HepG2 (cell line): ENCODE data around the gene MIB1. TPM values are rescaled to one million over a fixed set of nuclear protein-coding genes. Genes with fewer than 3 reads are reported as not detected.

Experiments
- CHD2 ChIP-seq: IDR thresholded peaks from 2 replicates; pipeline ENCODE4 v1.6.1; 2011; ENCODE audit warnings: low read depth, low read length, improper control_type of control experiment
- EED ChIP-seq: sonication (generic); formaldehyde crosslinking; IDR thresholded peaks from 2 replicates; pipeline ENCODE4 v1.5.0; 2020; ENCODE audit warnings: mild to moderate bottlenecking, missing genetic modification reagents
- FOXA3 ChIP-seq: IDR thresholded peaks from 2 replicates; pipeline ENCODE4 v1.6.1; 2016; ENCODE audit warnings: missing genetic modification reagents, missing compliant biosample characterization
- GTF2F1 ChIP-seq: fragments of 150-350 bp; IDR thresholded peaks from 2 replicates; pipeline ENCODE4 v1.6.1; 2014; ENCODE audit warnings: low read length
- HDAC2 ChIP-seq: sonication (generic); formaldehyde crosslinking; IDR thresholded peaks from 2 replicates; pipeline ENCODE4 v1.4.0; 2020; ENCODE audit warnings: missing genetic modification reagents
- NFIB ChIP-seq: sonication (generic); formaldehyde crosslinking; IDR thresholded peaks from 2 replicates; pipeline ENCODE4 v1.9.0; 2021; ENCODE audit warnings: missing genetic modification reagents, mild to moderate bottlenecking, borderline replicate concordance
- SCMH1 ChIP-seq: sonication (generic); formaldehyde crosslinking; IDR thresholded peaks from 2 replicates; pipeline ENCODE4 v1.9.0; 2021; ENCODE audit warnings: missing genetic modification reagents, mild to moderate bottlenecking, borderline replicate concordance
- THAP11 ChIP-seq: IDR thresholded peaks from 2 replicates; pipeline ENCODE4 v1.6.1; 2016; ENCODE audit warnings: missing biosample characterization, missing genetic modification reagents
- YEATS2 ChIP-seq: sonication (generic); formaldehyde crosslinking; IDR thresholded peaks from 2 replicates; pipeline ENCODE4 v1.4.0; 2020; ENCODE audit warnings: missing genetic modification reagents, borderline replicate concordance
- ZMYM4 ChIP-seq: sonication (generic); formaldehyde crosslinking; IDR thresholded peaks from 2 replicates; pipeline ENCODE4 v1.8.1; 2023; ENCODE audit warnings: mild to moderate bottlenecking, missing genetic modification reagents
- ZNF841 ChIP-seq: sonication (generic); formaldehyde crosslinking; IDR thresholded peaks from 2 replicates; pipeline ENCODE4 v1.8.1; 2023; ENCODE audit warnings: missing genetic modification reagents, borderline replicate concordance
- polyA plus RNA-seq, 8 experiments: library from polyadenylated mRNA; depleted of rRNA in 3 of 8; stranded (reverse) in 7 of 8; unstranded in 1 of 8; fragments of >200 nt; fragmentation: Illumina TruSeq in 4 of 8; extraction: Trizol in 4 of 8; gene quantifications; 2 replicates each; pipeline versions ENCODE4 v1.2.1 to v1.2.3, GENCODE V29; 2011 to 2016; ENCODE audit warnings: low read depth in 4 of 8, missing spikeins in 1 of 8, mixed read lengths in 1 of 8; ENCODE audit not compliant: insufficient read depth in 1 of 8
- total RNA-seq, 5 experiments: library from RNA; depleted of rRNA; stranded (reverse); fragments of >200 nt; fragmentation: Illumina TruSeq; extraction: Trizol; gene quantifications; 2 replicates each; pipeline ENCODE4 v1.2.3, GENCODE V29; 2016; ENCODE audit warnings: low read depth in 1 of 5
- TF ChIP-seq, protein P1 (sequence below): sonication (generic); formaldehyde crosslinking; conservative IDR thresholded peaks from 2 replicates; pipeline ENCODE4 v1.4.0; 2020; ENCODE audit warnings: missing genetic modification reagents
- TF ChIP-seq, protein P2 (sequence below): sonication (generic); formaldehyde crosslinking; IDR thresholded peaks from 2 replicates; pipeline ENCODE4 v1.5.1; 2020; ENCODE audit warnings: mild to moderate bottlenecking, missing genetic modification reagents, borderline replicate concordance
- TF ChIP-seq, protein P3 (sequence below): sonication (generic); formaldehyde crosslinking; IDR thresholded peaks from 2 replicates; pipeline ENCODE4 v1.4.0; 2020; ENCODE audit warnings: missing genetic modification reagents
- TF ChIP-seq, protein P4 (sequence below): sonication (generic); formaldehyde crosslinking; IDR thresholded peaks from 2 replicates; pipeline ENCODE4 v1.4.0; 2020; ENCODE audit warnings: missing genetic modification reagents

MIB1 gene
- total and polyA plus RNA-seq, 2 of the 13 experiments (the other 11 are each of a cell fraction or from before 2014, with no cell fraction given) = 12.0 to 47.0 TPM

DNA sequence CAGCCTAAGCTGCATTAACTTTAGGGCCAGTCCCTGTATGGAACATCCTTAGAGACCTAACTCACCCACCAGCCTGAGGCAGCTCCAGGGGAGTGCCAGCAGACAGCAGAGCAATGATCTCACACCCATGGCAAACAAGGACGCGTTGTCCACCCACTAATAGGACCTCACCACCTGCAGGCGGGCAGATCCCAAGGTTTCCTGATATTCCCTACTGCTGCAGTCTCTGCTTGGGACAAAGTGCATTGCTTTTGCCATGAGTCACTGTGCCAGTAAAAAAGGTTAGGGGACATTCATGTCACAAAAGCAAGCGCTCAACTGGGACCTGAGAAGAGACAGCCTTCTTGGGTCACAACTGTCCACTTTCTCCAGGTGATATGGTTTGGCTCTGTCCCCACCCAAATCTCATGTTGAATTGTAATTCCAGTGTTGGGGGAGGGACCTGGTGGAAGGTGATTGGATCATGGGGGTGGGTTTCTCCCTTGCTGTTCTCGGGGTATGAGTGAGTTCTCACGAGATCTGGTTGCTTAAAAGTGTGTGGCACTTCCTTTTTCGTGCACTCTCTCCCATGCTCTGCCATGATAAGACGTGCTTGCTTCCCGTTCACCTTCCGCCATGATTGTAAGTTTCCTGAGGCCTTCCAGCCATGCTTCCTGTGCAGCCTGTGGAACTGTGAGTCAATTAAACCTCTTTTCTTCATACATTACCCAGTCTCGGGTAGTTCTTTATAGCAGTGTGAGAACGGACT, 160.2 kb downstream of the MIB1 start (continued):
- TF ChIP-seq, protein P1, sequence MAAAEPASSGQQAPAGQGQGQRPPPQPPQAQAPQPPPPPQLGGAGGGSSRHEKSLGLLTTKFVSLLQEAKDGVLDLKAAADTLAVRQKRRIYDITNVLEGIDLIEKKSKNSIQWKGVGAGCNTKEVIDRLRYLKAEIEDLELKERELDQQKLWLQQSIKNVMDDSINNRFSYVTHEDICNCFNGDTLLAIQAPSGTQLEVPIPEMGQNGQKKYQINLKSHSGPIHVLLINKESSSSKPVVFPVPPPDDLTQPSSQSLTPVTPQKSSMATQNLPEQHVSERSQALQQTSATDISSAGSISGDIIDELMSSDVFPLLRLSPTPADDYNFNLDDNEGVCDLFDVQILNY (CRISPR knock-in tag) = no peak
- no peak for TF ChIP-seq SCMH1 (CRISPR knock-in tag)
- no peak for TF ChIP-seq FOXA3 (CRISPR knock-in tag)
- no peak for TF ChIP-seq GTF2F1
- TF ChIP-seq, protein P2, sequence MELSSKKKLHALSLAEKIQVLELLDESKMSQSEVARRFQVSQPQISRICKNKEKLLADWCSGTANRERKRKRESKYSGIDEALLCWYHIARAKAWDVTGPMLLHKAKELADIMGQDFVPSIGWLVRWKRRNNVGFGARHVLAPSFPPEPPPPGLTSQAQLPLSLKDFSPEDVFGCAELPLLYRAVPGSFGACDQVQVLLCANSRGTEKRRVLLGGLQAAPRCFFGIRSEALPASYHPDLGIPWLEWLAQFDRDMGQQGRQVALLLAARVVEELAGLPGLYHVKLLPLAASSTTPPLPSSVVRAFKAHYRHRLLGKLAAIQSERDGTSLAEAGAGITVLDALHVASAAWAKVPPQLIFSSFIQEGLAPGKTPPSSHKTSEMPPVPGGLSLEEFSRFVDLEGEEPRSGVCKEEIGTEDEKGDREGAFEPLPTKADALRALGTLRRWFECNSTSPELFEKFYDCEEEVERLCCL = no peak
- TF ChIP-seq, protein P3, sequence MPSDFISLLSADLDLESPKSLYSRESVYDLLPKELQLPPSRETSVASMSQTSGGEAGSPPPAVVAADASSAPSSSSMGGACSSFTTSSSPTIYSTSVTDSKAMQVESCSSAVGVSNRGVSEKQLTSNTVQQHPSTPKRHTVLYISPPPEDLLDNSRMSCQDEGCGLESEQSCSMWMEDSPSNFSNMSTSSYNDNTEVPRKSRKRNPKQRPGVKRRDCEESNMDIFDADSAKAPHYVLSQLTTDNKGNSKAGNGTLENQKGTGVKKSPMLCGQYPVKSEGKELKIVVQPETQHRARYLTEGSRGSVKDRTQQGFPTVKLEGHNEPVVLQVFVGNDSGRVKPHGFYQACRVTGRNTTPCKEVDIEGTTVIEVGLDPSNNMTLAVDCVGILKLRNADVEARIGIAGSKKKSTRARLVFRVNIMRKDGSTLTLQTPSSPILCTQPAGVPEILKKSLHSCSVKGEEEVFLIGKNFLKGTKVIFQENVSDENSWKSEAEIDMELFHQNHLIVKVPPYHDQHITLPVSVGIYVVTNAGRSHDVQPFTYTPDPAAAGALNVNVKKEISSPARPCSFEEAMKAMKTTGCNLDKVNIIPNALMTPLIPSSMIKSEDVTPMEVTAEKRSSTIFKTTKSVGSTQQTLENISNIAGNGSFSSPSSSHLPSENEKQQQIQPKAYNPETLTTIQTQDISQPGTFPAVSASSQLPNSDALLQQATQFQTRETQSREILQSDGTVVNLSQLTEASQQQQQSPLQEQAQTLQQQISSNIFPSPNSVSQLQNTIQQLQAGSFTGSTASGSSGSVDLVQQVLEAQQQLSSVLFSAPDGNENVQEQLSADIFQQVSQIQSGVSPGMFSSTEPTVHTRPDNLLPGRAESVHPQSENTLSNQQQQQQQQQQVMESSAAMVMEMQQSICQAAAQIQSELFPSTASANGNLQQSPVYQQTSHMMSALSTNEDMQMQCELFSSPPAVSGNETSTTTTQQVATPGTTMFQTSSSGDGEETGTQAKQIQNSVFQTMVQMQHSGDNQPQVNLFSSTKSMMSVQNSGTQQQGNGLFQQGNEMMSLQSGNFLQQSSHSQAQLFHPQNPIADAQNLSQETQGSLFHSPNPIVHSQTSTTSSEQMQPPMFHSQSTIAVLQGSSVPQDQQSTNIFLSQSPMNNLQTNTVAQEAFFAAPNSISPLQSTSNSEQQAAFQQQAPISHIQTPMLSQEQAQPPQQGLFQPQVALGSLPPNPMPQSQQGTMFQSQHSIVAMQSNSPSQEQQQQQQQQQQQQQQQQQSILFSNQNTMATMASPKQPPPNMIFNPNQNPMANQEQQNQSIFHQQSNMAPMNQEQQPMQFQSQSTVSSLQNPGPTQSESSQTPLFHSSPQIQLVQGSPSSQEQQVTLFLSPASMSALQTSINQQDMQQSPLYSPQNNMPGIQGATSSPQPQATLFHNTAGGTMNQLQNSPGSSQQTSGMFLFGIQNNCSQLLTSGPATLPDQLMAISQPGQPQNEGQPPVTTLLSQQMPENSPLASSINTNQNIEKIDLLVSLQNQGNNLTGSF (CRISPR knock-in tag) = no peak
- TF ChIP-seq YEATS2 (CRISPR knock-in tag) = no peak
- no peak for TF ChIP-seq ZNF841 (CRISPR knock-in tag)
- TF ChIP-seq ZMYM4 (CRISPR knock-in tag) = peak; percentile 79
- TF ChIP-seq, protein P4, sequence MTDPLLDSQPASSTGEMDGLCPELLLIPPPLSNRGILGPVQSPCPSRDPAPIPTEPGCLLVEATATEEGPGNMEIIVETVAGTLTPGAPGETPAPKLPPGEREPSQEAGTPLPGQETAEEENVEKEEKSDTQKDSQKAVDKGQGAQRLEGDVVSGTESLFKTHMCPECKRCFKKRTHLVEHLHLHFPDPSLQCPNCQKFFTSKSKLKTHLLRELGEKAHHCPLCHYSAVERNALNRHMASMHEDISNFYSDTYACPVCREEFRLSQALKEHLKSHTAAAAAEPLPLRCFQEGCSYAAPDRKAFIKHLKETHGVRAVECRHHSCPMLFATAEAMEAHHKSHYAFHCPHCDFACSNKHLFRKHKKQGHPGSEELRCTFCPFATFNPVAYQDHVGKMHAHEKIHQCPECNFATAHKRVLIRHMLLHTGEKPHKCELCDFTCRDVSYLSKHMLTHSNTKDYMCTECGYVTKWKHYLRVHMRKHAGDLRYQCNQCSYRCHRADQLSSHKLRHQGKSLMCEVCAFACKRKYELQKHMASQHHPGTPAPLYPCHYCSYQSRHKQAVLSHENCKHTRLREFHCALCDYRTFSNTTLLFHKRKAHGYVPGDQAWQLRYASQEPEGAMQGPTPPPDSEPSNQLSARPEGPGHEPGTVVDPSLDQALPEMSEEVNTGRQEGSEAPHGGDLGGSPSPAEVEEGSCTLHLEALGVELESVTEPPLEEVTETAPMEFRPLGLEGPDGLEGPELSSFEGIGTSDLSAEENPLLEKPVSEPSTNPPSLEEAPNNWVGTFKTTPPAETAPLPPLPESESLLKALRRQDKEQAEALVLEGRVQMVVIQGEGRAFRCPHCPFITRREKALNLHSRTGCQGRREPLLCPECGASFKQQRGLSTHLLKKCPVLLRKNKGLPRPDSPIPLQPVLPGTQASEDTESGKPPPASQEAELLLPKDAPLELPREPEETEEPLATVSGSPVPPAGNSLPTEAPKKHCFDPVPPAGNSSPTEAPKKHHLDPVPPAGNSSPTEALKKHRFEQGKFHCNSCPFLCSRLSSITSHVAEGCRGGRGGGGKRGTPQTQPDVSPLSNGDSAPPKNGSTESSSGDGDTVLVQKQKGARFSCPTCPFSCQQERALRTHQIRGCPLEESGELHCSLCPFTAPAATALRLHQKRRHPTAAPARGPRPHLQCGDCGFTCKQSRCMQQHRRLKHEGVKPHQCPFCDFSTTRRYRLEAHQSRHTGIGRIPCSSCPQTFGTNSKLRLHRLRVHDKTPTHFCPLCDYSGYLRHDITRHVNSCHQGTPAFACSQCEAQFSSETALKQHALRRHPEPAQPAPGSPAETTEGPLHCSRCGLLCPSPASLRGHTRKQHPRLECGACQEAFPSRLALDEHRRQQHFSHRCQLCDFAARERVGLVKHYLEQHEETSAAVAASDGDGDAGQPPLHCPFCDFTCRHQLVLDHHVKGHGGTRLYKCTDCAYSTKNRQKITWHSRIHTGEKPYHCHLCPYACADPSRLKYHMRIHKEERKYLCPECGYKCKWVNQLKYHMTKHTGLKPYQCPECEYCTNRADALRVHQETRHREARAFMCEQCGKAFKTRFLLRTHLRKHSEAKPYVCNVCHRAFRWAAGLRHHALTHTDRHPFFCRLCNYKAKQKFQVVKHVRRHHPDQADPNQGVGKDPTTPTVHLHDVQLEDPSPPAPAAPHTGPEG (CRISPR knock-in tag) = no peak
- no peak for TF ChIP-seq EED (CRISPR knock-in tag)
- no peak for TF ChIP-seq NFIB
- no peak for TF ChIP-seq HDAC2
- no peak for TF ChIP-seq THAP11 (CRISPR knock-in tag)
- TF ChIP-seq CHD2 = peak; percentile 89
